ENCODE measurements around the gene MAGEL2.

GRCh38 chr15:23671481-23671880 is 23.8 kb upstream of the MAGEL2 start:
- no peak for TF ChIP-seq CTCF (IDR thresholded peaks at IDR 0.05)
- no peak for TF ChIP-seq EP300 (IDR thresholded peaks at IDR 0.05)
- TF ChIP-seq POLR2A (IDR thresholded peaks at IDR 0.05), result no peak
- no peak for TF ChIP-seq POLR2AphosphoS5 (IDR thresholded peaks at IDR 0.05)

Measured in stomach (tissue), 4 donors.